Activated T-helper 2 cell treated with anti-CD3 and anti-CD28 coated beads, Interferon-gamma antibody, Interleukin-2, Interleukin-4, amounts not matched to agents 10 μg/mL and 5 μg/mL and 100 μg/mL, durations not matched to agents 14 hours and 24 hours and 36 hours (primary cell): ENCODE results near the gene ERBB4. TPM values are rescaled to one million over a fixed set of nuclear protein-coding genes. Genes with fewer than 3 reads are reported as not detected.
"Not testable (repeated sequence)": the region's sequence is repeated elsewhere in the genome, so short reads cannot be mapped to it uniquely, and the experiment has no call there.

ENCODE experiments used
- DNase-seq: peaks from one replicate; pipeline ENCODE4 v3.0.0; 2021; ENCODE audit warnings: low spot score
- H3K27ac Mint-ChIP-seq: one replicate; pipeline ENCODE4 v1.8.0; 2021; ENCODE audit warnings: mixed read lengths
- H3K27me3 Mint-ChIP-seq: one replicate; pipeline ENCODE4 v1.8.0; 2021; ENCODE audit warnings: low read depth, mixed read lengths
- H3K36me3 Mint-ChIP-seq: one replicate; pipeline ENCODE4 v1.8.0; 2021; ENCODE audit warnings: low read depth, mixed read lengths
- H3K4me1 Mint-ChIP-seq: one replicate; pipeline ENCODE4 v1.8.0; 2021; ENCODE audit warnings: low read depth, mixed read lengths
- H3K4me3 Mint-ChIP-seq: one replicate; pipeline ENCODE4 v1.8.0; 2021; ENCODE audit warnings: low read depth, mild to moderate bottlenecking, moderate library complexity, mixed read lengths
- H3K9me3 Mint-ChIP-seq: one replicate; pipeline ENCODE4 v1.8.0; 2021; ENCODE audit warnings: mixed read lengths
- intact Hi-C: fragments of 100-400 bp; cut with micrococcal nuclease; formaldehyde crosslinking; loops from one replicate; pipeline ENCODE4 v1.15.1; 2023
- total RNA-seq: library from RNA; stranded (reverse); gene quantifications from 2 replicates; pipeline ENCODE4 v1.2.3, GENCODE V29; 2022

Gene ERBB4
- total RNA-seq, 1 donor from 2014 or later: not detected

GRCh38 chr2:212028798-212029394 lies 509.7 kb downstream of the ERBB4 start:
- Mint-ChIP-seq H3K9me3 (no peaks in the 10 kb centered on the region), H3K36me3 (no peaks in the 10 kb centered on the region), H3K27me3 (no peaks in the 10 kb centered on the region), H3K27ac (no peak overlapping the region), H3K4me3 (no peak overlapping the region), H3K4me1 (no peaks in the 10 kb centered on the region)
- DNase-seq: no peak
- intact Hi-C loops: no loop called here

- intact Hi-C loops: no loop called here
- Mint-ChIP-seq H3K9me3 (no peaks in the 10 kb centered on the region), H3K36me3 (no peaks in the 10 kb centered on the region), H3K4me3 (no peak overlapping the region), H3K4me1 (no peaks in the 10 kb centered on the region), H3K27me3 (no peaks in the 10 kb centered on the region), H3K27ac (no peak overlapping the region)
- DNase-seq: no peak
Measured at GRCh38 chr2:212027681-212028628, 510.6 kb downstream of the ERBB4 start.

- intact Hi-C loops: no loop called here
- Mint-ChIP-seq H3K36me3 (no peaks in the 10 kb centered on the region), H3K27me3 (no peaks in the 10 kb centered on the region), H3K4me1 (no peaks in the 10 kb centered on the region), H3K9me3 (no peaks in the 10 kb centered on the region), H3K27ac (no peak overlapping the region), H3K4me3 (no peak overlapping the region)
- DNase-seq: no peak
Measured at GRCh38 chr2:212024040-212024439, 514.6 kb downstream of the ERBB4 start.

- Mint-ChIP-seq H3K4me1 (no peaks in the 10 kb centered on the region), H3K27ac (no peak overlapping the region), H3K4me3 (no peak overlapping the region), H3K9me3 (no peaks in the 10 kb centered on the region), H3K27me3 (no peaks in the 10 kb centered on the region), H3K36me3 (no peaks in the 10 kb centered on the region)
- intact Hi-C loops: no loop called here
- DNase-seq: no peak
Measured at GRCh38 chr2:212022966-212023365, 515.6 kb downstream of the ERBB4 start.

- H3K9me3 Mint-ChIP-seq: no peaks in the 10 kb centered on the region
- no peaks in the 10 kb centered on the region for H3K27me3 Mint-ChIP-seq
- H3K4me1 Mint-ChIP-seq: no peaks in the 10 kb centered on the region
- no peaks in the 10 kb centered on the region for H3K36me3 Mint-ChIP-seq
- intact Hi-C loops: no loop called here
- H3K4me3 Mint-ChIP-seq: no peak overlapping the region
- no peak overlapping the region for H3K27ac Mint-ChIP-seq
- DNase-seq: no peak
Measured at GRCh38 chr2:212021947-212022346, 516.7 kb downstream of the ERBB4 start.

- Mint-ChIP-seq H3K27me3 (no peaks in the 10 kb centered on the region), H3K9me3 (no peaks in the 10 kb centered on the region)
Measured at GRCh38 chr2:212015588-212015987, 523.0 kb downstream of the ERBB4 start.

GRCh38 chr2:212013626-212014025 lies 525.0 kb downstream of the ERBB4 start:
- intact Hi-C loops: no loop called here

More at GRCh38 chr2:212015588-212015987, 523.0 kb downstream of the ERBB4 start:
- DNase-seq: no peak
- Mint-ChIP-seq H3K4me3 (no peak overlapping the region), H3K27ac (no peak overlapping the region), H3K4me1 (no peaks in the 10 kb centered on the region), H3K36me3 (no peaks in the 10 kb centered on the region)
- intact Hi-C loops: no loop called here

GRCh38 chr2:212010305-212010704 lies 528.3 kb downstream of the ERBB4 start:
- DNase-seq, H3K27me3 Mint-ChIP-seq, intact Hi-C loops, H3K9me3 Mint-ChIP-seq, H3K4me3 Mint-ChIP-seq, H3K36me3 Mint-ChIP-seq, H3K27ac Mint-ChIP-seq, H3K4me1 Mint-ChIP-seq: not testable (repeated sequence)

More at GRCh38 chr2:212013626-212014025, 525.0 kb downstream of the ERBB4 start:
- H3K9me3 Mint-ChIP-seq: no peaks in the 10 kb centered on the region
- H3K27ac Mint-ChIP-seq: no peak overlapping the region
- H3K36me3 Mint-ChIP-seq: no peaks in the 10 kb centered on the region
- no peaks in the 10 kb centered on the region for H3K4me1 Mint-ChIP-seq
- no peak for DNase-seq
- H3K4me3 Mint-ChIP-seq: no peak overlapping the region
- no peaks in the 10 kb centered on the region for H3K27me3 Mint-ChIP-seq

GRCh38 chr2:212007972-212008371 lies 530.6 kb downstream of the ERBB4 start:
- intact Hi-C loops: no loop called here
- no peaks in the 10 kb centered on the region for H3K36me3 Mint-ChIP-seq

GRCh38 chr2:212005085-212005671 lies 533.4 kb downstream of the ERBB4 start:
- DNase-seq: no peak
- no peak overlapping the region for H3K27ac Mint-ChIP-seq
- H3K27me3 Mint-ChIP-seq: no peaks in the 10 kb centered on the region
- H3K4me1 Mint-ChIP-seq: no peaks in the 10 kb centered on the region
- no peaks in the 10 kb centered on the region for H3K36me3 Mint-ChIP-seq
- H3K9me3 Mint-ChIP-seq: no peaks in the 10 kb centered on the region
- intact Hi-C loops: no loop called here
- no peak overlapping the region for H3K4me3 Mint-ChIP-seq

More at GRCh38 chr2:212007972-212008371, 530.6 kb downstream of the ERBB4 start:
- H3K27ac Mint-ChIP-seq: no peak overlapping the region
- no peaks in the 10 kb centered on the region for H3K4me1 Mint-ChIP-seq
- H3K4me3 Mint-ChIP-seq: no peak overlapping the region
- DNase-seq: no peak
- no peaks in the 10 kb centered on the region for H3K9me3 Mint-ChIP-seq
- no peaks in the 10 kb centered on the region for H3K27me3 Mint-ChIP-seq

- Mint-ChIP-seq H3K27ac (no peak overlapping the region), H3K4me3 (no peak overlapping the region), H3K4me1 (no peaks in the 10 kb centered on the region), H3K9me3 (no peaks in the 10 kb centered on the region), H3K36me3 (no peaks in the 10 kb centered on the region), H3K27me3 (no peaks in the 10 kb centered on the region)
- DNase-seq: no peak
- intact Hi-C loops: no loop called here
Measured at GRCh38 chr2:212001325-212001724, 537.3 kb downstream of the ERBB4 start.

GRCh38 chr2:211996857-211997256 lies 541.7 kb downstream of the ERBB4 start:
- Mint-ChIP-seq H3K4me1 (no peaks in the 10 kb centered on the region), H3K36me3 (no peaks in the 10 kb centered on the region), H3K27ac (no peak overlapping the region), H3K9me3 (no peaks in the 10 kb centered on the region), H3K27me3 (no peaks in the 10 kb centered on the region), H3K4me3 (no peak overlapping the region)
- intact Hi-C loops: no loop called here
- DNase-seq: no peak

GRCh38 chr2:211994806-211995205 lies 543.8 kb downstream of the ERBB4 start:
- no peaks in the 10 kb centered on the region for H3K27me3 Mint-ChIP-seq
- H3K4me3 Mint-ChIP-seq: no peak overlapping the region
- H3K36me3 Mint-ChIP-seq: no peaks in the 10 kb centered on the region
- H3K9me3 Mint-ChIP-seq: no peaks in the 10 kb centered on the region
- DNase-seq: no peak
- intact Hi-C loops: no loop called here
- no peaks in the 10 kb centered on the region for H3K4me1 Mint-ChIP-seq
- no peak overlapping the region for H3K27ac Mint-ChIP-seq
